ENCODE data around the gene CNGA1.

DNA sequence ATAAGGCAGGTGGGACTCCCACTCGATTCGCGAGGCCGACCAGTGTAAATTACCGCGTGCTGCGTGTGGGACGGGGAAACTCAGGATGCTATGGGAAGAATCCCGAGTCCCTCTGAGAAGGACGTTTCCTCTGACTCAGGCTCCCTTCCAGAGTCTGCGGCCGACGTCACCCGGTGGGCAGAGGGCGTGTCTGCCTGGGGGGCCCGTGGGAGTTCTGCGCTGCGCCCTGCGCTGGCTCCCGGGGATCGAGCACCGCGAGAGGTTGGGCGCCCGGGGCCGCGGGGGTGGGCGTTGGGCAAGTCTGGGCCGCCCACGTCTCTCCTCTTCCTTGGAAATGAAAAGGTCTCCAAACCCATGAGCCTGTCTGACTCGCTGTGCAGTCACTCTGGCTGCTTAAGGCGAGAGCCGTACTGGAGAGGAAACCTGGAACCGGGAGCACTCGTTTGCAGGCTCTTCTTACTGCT, 659 bp upstream of the CNGA1 start:
- TF ChIP-seq, protein P1, sequence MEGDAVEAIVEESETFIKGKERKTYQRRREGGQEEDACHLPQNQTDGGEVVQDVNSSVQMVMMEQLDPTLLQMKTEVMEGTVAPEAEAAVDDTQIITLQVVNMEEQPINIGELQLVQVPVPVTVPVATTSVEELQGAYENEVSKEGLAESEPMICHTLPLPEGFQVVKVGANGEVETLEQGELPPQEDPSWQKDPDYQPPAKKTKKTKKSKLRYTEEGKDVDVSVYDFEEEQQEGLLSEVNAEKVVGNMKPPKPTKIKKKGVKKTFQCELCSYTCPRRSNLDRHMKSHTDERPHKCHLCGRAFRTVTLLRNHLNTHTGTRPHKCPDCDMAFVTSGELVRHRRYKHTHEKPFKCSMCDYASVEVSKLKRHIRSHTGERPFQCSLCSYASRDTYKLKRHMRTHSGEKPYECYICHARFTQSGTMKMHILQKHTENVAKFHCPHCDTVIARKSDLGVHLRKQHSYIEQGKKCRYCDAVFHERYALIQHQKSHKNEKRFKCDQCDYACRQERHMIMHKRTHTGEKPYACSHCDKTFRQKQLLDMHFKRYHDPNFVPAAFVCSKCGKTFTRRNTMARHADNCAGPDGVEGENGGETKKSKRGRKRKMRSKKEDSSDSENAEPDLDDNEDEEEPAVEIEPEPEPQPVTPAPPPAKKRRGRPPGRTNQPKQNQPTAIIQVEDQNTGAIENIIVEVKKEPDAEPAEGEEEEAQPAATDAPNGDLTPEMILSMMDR (IDR thresholded peaks at IDR 0.05) = no peak
- no peak for TF ChIP-seq POLR2A (IDR thresholded peaks at IDR 0.05)

Measured in esophagus squamous epithelium (tissue), 4 donors.